Measurements from ENCODE around the gene C17orf50.

Gene C17orf50

GRCh38 chr17:35765086-35765710 is 4.5 kb downstream of the C17orf50 start:
- TF ChIP-seq TAF1 (IDR thresholded peaks at IDR 0.05; ENCODE audit: borderline replicate concordance, insufficient read depth, low read length) (no peak), POLR2AphosphoS5 (IDR thresholded peaks at IDR 0.05; ENCODE audit: low read depth, low read length) (no peak), FOXP2 (optimal IDR thresholded peaks at IDR 0.05; ENCODE audit: borderline replicate concordance, extremely low read depth, extremely low read length, insufficient read depth) (no peak), REST (IDR thresholded peaks at IDR 0.05; ENCODE audit: insufficient read depth in 1 of 2, low read depth in 2 of 2, low read length in 2 of 2) (no peak), SIN3A (IDR thresholded peaks at IDR 0.05; ENCODE audit: borderline replicate concordance, insufficient read depth, low read length) (no peak)

GRCh38 chr17:35765756-35766488 is 5.2 kb downstream of the C17orf50 start:
- TF ChIP-seq SIN3A (IDR thresholded peaks at IDR 0.05; ENCODE audit: borderline replicate concordance, insufficient read depth, low read length) (no peak), REST (IDR thresholded peaks at IDR 0.05; ENCODE audit: insufficient read depth in 1 of 2, low read depth in 2 of 2, low read length in 2 of 2) (no peak), POLR2AphosphoS5 (IDR thresholded peaks at IDR 0.05; ENCODE audit: low read depth, low read length) (no peak), TAF1 (IDR thresholded peaks at IDR 0.05; ENCODE audit: borderline replicate concordance, insufficient read depth, low read length) (no peak), FOXP2 (optimal IDR thresholded peaks at IDR 0.05; ENCODE audit: borderline replicate concordance, extremely low read depth, extremely low read length, insufficient read depth) (no peak)

- TF ChIP-seq TAF1 (IDR thresholded peaks at IDR 0.05; ENCODE audit: borderline replicate concordance, insufficient read depth, low read length), result no peak
- no peak for TF ChIP-seq SIN3A (IDR thresholded peaks at IDR 0.05; ENCODE audit: borderline replicate concordance, insufficient read depth, low read length)
- no peak for TF ChIP-seq REST (IDR thresholded peaks at IDR 0.05; ENCODE audit: insufficient read depth in 1 of 2, low read depth in 2 of 2, low read length in 2 of 2)
- no peak for TF ChIP-seq POLR2AphosphoS5 (IDR thresholded peaks at IDR 0.05; ENCODE audit: low read depth, low read length)
- TF ChIP-seq FOXP2 (optimal IDR thresholded peaks at IDR 0.05; ENCODE audit: borderline replicate concordance, extremely low read depth, extremely low read length, insufficient read depth), result no peak
These were observed 5.8 kb downstream of the C17orf50 start for GRCh38 chr17:35766489-35766877.

- TF ChIP-seq REST (IDR thresholded peaks at IDR 0.05; ENCODE audit: insufficient read depth in 1 of 2, low read depth in 2 of 2, low read length in 2 of 2) (no peak), SIN3A (IDR thresholded peaks at IDR 0.05; ENCODE audit: borderline replicate concordance, insufficient read depth, low read length) (no peak), POLR2AphosphoS5 (IDR thresholded peaks at IDR 0.05; ENCODE audit: low read depth, low read length) (no peak), FOXP2 (optimal IDR thresholded peaks at IDR 0.05; ENCODE audit: borderline replicate concordance, extremely low read depth, extremely low read length, insufficient read depth) (no peak), TAF1 (IDR thresholded peaks at IDR 0.05; ENCODE audit: borderline replicate concordance, insufficient read depth, low read length) (no peak)
These were observed 6.3 kb downstream of the C17orf50 start for GRCh38 chr17:35766903-35767510.
